Measurements from ENCODE around the gene SPON1. TPM values are rescaled to one million over a fixed set of nuclear protein-coding genes. Genes with fewer than 3 reads are reported as not detected.

Gene SPON1
- total and polyA plus RNA-seq, 2 experiments from 2014 or later: 2.9 to 6.4 TPM

DNA sequence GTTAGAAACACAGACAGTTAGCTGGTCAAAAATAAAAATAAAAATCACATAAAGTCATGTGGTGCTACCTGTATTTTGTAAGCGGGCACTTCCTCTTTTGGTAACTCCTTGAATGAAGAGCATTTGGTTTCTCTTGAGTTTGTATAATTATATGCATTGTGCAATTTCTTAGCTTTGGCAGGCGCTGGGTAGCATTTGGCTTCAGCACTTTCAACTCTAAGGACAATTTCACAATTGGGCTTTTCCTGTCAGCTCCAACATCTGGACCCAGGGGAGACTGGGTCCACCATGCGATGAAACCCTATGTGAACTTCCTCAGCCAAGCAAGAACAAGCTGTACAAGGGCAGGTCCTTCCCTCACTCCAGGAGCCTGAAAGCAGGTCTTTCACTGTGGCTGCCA, 227.4 kb downstream of the SPON1 start:
- no peak overlapping the region for H3K4me3 Mint-ChIP-seq
- no peaks in the 10 kb centered on the region for H3K36me3 ChIP-seq (ENCODE audit: insufficient read depth)
- no peak overlapping the region for H3K27ac ChIP-seq (ENCODE audit: low read depth)
- H3K79me2 ChIP-seq (replicated peaks; ENCODE audit: insufficient read depth): no peaks in the 10 kb centered on the region
- no peak overlapping the region for H3K27ac Mint-ChIP-seq
- H3K27me3 ChIP-seq (ENCODE audit: insufficient read depth): no peaks in the 10 kb centered on the region
- no peak overlapping the region for H3K4me2 ChIP-seq
- H3K27me3 Mint-ChIP-seq (ENCODE audit: insufficient read depth, low read depth, poor library complexity): peaks cover 2% of the 10 kb centered on the region
- ATAC-seq (no peak), DNase-seq (ENCODE audit: low spot score) (no peak)
- H3K9me2 ChIP-seq (ENCODE audit: insufficient read depth): no peaks in the 10 kb centered on the region
- peaks cover 18% of the 10 kb centered on the region for H3K4me1 Mint-ChIP-seq
- H3K9me3 Mint-ChIP-seq: no peaks in the 10 kb centered on the region
- H3K4me1 ChIP-seq (ENCODE audit: insufficient read depth): no peaks in the 10 kb centered on the region
- H3K36me3 Mint-ChIP-seq (ENCODE audit: low read depth): no peaks in the 10 kb centered on the region
- no peak overlapping the region for H3K4me3 ChIP-seq
- H2AFZ ChIP-seq: no peak overlapping the region
- H4K20me1 ChIP-seq (replicated peaks; ENCODE audit: insufficient read depth): no peaks in the 10 kb centered on the region
- no peaks in the 10 kb centered on the region for H3F3A ChIP-seq (replicated peaks; ENCODE audit: low read depth)
- TF ChIP-seq CTCF (conservative IDR thresholded peaks at IDR 0.05; ENCODE audit: low read depth in 2 of 2) (no peak), CREB1 (CRISPR knock-in tag; IDR thresholded peaks at IDR 0.05; ENCODE audit: low read depth) (no peak), STAT1 (IDR thresholded peaks at IDR 0.05; ENCODE audit: unreplicated experiment) (no peak), POLR2AphosphoS5 (IDR thresholded peaks at IDR 0.05; ENCODE audit: low read depth) (no peak), EZH2phosphoT487 (IDR thresholded peaks at IDR 0.05; ENCODE audit: unreplicated experiment) (no peak), JUNB (IDR thresholded peaks at IDR 0.05; ENCODE audit: unreplicated experiment) (no peak), EZH2 (IDR thresholded peaks at IDR 0.05; ENCODE audit: low read depth, unreplicated experiment) (no peak), ZNF331 (CRISPR knock-in tag; IDR thresholded peaks at IDR 0.05; ENCODE audit: low read depth) (no peak), NANOG (IDR thresholded peaks at IDR 0.05; ENCODE audit: borderline replicate concordance) (no peak), ZNF114 (CRISPR knock-in tag; IDR thresholded peaks at IDR 0.05) (no peak)
- TF ChIP-seq, protein P1, sequence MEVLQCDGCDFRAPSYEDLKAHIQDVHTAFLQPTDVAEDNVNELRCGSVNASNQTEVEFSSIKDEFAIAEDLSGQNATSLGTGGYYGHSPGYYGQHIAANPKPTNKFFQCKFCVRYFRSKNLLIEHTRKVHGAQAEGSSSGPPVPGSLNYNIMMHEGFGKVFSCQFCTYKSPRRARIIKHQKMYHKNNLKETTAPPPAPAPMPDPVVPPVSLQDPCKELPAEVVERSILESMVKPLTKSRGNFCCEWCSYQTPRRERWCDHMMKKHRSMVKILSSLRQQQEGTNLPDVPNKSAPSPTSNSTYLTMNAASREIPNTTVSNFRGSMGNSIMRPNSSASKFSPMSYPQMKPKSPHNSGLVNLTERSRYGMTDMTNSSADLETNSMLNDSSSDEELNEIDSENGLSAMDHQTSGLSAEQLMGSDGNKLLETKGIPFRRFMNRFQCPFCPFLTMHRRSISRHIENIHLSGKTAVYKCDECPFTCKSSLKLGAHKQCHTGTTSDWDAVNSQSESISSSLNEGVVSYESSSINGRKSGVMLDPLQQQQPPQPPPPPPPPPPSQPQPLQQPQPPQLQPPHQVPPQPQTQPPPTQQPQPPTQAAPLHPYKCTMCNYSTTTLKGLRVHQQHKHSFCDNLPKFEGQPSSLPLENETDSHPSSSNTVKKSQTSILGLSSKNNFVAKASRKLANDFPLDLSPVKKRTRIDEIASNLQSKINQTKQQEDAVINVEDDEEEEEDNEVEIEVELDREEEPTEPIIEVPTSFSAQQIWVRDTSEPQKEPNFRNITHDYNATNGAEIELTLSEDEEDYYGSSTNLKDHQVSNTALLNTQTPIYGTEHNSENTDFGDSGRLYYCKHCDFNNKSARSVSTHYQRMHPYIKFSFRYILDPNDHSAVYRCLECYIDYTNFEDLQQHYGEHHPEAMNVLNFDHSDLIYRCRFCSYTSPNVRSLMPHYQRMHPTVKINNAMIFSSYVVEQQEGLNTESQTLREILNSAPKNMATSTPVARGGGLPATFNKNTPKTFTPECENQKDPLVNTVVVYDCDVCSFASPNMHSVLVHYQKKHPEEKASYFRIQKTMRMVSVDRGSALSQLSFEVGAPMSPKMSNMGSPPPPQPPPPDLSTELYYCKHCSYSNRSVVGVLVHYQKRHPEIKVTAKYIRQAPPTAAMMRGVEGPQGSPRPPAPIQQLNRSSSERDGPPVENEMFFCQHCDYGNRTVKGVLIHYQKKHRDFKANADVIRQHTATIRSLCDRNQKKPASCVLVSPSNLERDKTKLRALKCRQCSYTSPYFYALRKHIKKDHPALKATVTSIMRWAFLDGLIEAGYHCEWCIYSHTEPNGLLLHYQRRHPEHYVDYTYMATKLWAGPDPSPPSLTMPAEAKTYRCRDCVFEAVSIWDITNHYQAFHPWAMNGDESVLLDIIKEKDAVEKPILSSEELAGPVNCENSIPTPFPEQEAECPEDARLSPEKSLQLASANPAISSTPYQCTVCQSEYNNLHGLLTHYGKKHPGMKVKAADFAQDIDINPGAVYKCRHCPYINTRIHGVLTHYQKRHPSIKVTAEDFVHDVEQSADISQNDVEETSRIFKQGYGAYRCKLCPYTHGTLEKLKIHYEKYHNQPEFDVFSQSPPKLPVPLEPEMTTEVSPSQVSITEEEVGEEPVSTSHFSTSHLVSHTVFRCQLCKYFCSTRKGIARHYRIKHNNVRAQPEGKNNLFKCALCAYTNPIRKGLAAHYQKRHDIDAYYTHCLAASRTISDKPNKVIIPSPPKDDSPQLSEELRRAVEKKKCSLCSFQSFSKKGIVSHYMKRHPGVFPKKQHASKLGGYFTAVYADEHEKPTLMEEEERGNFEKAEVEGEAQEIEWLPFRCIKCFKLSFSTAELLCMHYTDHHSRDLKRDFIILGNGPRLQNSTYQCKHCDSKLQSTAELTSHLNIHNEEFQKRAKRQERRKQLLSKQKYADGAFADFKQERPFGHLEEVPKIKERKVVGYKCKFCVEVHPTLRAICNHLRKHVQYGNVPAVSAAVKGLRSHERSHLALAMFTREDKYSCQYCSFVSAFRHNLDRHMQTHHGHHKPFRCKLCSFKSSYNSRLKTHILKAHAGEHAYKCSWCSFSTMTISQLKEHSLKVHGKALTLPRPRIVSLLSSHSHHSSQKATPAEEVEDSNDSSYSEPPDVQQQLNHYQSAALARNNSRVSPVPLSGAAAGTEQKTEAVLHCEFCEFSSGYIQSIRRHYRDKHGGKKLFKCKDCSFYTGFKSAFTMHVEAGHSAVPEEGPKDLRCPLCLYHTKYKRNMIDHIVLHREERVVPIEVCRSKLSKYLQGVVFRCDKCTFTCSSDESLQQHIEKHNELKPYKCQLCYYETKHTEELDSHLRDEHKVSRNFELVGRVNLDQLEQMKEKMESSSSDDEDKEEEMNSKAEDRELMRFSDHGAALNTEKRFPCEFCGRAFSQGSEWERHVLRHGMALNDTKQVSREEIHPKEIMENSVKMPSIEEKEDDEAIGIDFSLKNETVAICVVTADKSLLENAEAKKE (CRISPR knock-in tag; IDR thresholded peaks at IDR 0.05): no peak
- TF ChIP-seq, protein P2, sequence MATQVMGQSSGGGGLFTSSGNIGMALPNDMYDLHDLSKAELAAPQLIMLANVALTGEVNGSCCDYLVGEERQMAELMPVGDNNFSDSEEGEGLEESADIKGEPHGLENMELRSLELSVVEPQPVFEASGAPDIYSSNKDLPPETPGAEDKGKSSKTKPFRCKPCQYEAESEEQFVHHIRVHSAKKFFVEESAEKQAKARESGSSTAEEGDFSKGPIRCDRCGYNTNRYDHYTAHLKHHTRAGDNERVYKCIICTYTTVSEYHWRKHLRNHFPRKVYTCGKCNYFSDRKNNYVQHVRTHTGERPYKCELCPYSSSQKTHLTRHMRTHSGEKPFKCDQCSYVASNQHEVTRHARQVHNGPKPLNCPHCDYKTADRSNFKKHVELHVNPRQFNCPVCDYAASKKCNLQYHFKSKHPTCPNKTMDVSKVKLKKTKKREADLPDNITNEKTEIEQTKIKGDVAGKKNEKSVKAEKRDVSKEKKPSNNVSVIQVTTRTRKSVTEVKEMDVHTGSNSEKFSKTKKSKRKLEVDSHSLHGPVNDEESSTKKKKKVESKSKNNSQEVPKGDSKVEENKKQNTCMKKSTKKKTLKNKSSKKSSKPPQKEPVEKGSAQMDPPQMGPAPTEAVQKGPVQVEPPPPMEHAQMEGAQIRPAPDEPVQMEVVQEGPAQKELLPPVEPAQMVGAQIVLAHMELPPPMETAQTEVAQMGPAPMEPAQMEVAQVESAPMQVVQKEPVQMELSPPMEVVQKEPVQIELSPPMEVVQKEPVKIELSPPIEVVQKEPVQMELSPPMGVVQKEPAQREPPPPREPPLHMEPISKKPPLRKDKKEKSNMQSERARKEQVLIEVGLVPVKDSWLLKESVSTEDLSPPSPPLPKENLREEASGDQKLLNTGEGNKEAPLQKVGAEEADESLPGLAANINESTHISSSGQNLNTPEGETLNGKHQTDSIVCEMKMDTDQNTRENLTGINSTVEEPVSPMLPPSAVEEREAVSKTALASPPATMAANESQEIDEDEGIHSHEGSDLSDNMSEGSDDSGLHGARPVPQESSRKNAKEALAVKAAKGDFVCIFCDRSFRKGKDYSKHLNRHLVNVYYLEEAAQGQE (IDR thresholded peaks at IDR 0.05; ENCODE audit: unreplicated experiment): no peak
- TF ChIP-seq, protein P3, sequence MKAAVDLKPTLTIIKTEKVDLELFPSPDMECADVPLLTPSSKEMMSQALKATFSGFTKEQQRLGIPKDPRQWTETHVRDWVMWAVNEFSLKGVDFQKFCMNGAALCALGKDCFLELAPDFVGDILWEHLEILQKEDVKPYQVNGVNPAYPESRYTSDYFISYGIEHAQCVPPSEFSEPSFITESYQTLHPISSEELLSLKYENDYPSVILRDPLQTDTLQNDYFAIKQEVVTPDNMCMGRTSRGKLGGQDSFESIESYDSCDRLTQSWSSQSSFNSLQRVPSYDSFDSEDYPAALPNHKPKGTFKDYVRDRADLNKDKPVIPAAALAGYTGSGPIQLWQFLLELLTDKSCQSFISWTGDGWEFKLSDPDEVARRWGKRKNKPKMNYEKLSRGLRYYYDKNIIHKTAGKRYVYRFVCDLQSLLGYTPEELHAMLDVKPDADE (IDR thresholded peaks at IDR 0.05): no peak
